ENCODE data around the gene ANKRD36. TPM values are rescaled to one million over a fixed set of nuclear protein-coding genes. Genes with fewer than 3 reads are reported as not detected.
A peak's percentile ranks its signal among the peaks of the same experiment; 100 is the strongest.
"Not testable (repeated sequence)": the region's sequence is repeated elsewhere in the genome, so short reads cannot be mapped to it uniquely, and the experiment has no call there.

The ANKRD36 gene
- polyA plus RNA-seq, 3 donors, result 0.93 to 1.9 (median 1.1) TPM

- Histone ChIP-seq H3K27ac (ENCODE audit: low read depth in 1 of 2, low read length in 2 of 2) (no peak overlapping the region), H2AFZ (ENCODE audit: insufficient read depth, low read depth, low read length, poor library complexity, severe bottlenecking) (peak overlapping the region; percentile 69), H3K4me1 (ENCODE audit: control insufficient read depth in 1 of 2, insufficient read depth in 2 of 2, low read length in 2 of 2) (peaks cover 6 to 7% of the 10 kb centered on the region in 2 donors), H4K20me1 (ENCODE audit: insufficient read depth, low read length) (no peaks in the 10 kb centered on the region), H3K9ac (ENCODE audit: insufficient read depth, low read length, poor library complexity, severe bottlenecking) (no peak overlapping the region), H3K79me2 (ENCODE audit: insufficient read depth, low read length) (no peaks in the 10 kb centered on the region), H3K4me2 (replicated peaks; ENCODE audit: extremely low read depth, low read length, poor library complexity, severe bottlenecking) (no peak overlapping the region), H3K36me3 (replicated peaks in 1 of 2; ENCODE audit: control insufficient read depth in 1 of 2, insufficient read depth in 2 of 2, low read length in 2 of 2) (no peaks in the 10 kb centered on the region), H3K27me3 (ENCODE audit: control insufficient read depth in 2 of 2, insufficient read depth in 2 of 2, low read length in 2 of 2) (peaks cover 0 to 9% of the 10 kb centered on the region in 2 donors), H3K4me3 (replicated peaks in 1 of 3; ENCODE audit: low read depth in 2 of 3, low read length in 3 of 3) (peak overlapping the region in 1 of 3 experiments; percentile 40), H3K9me3 (replicated peaks in 1 of 2; ENCODE audit: control insufficient read depth in 1 of 2, insufficient read depth in 1 of 2, low read length in 2 of 2) (no peaks in the 10 kb centered on the region)
- Mint-ChIP-seq H3K36me3 (peaks cover 0 to 3% of the 10 kb centered on the region in 2 donors), H3K4me3 (peak overlapping the region in 1 of 2 donors; percentile 87), H3K27me3 (ENCODE audit: low read depth in 3 of 3) (peaks cover 4 to 16% (median 12%) of the 10 kb centered on the region in 3 donors), H3K9me3 (peaks cover 0 to 5% (median 2%) of the 10 kb centered on the region in 7 donors), H3K27ac (peak overlapping the region in 1 of 7 donors; percentile 11), H3K4me1 (peaks cover 10% of the 10 kb centered on the region)
- no peak for TF ChIP-seq CTCF (IDR thresholded peaks at IDR 0.05)
- no peak for DNase-seq
- intact Hi-C loops (cut with micrococcal nuclease), result no loop called here
- WGBS (ENCODE audit: insufficient coverage), result 94% methylated on average over 12 of the region's 12 CpGs
Observed at GRCh38 chr2:97095661-97096060, 17.3 kb upstream of the ANKRD36 start.

- H3K36me3 ChIP-seq (replicated peaks in 1 of 2; ENCODE audit: control insufficient read depth in 1 of 2, insufficient read depth in 2 of 2, low read length in 2 of 2); H2AFZ ChIP-seq (ENCODE audit: insufficient read depth, low read depth, low read length, poor library complexity, severe bottlenecking); H3K36me3 Mint-ChIP-seq; H3K4me1 Mint-ChIP-seq; H3K4me2 ChIP-seq (replicated peaks; ENCODE audit: extremely low read depth, low read length, poor library complexity, severe bottlenecking); H3K27ac ChIP-seq (ENCODE audit: low read depth in 1 of 2, low read length in 2 of 2); H3K4me3 ChIP-seq (replicated peaks in 1 of 3; ENCODE audit: low read depth in 2 of 3, low read length in 3 of 3); H4K20me1 ChIP-seq (ENCODE audit: insufficient read depth, low read length); DNase-seq; H3K4me1 ChIP-seq (ENCODE audit: control insufficient read depth in 1 of 2, insufficient read depth in 2 of 2, low read length in 2 of 2); H3K9ac ChIP-seq (ENCODE audit: insufficient read depth, low read length, poor library complexity, severe bottlenecking); H3K27me3 ChIP-seq (ENCODE audit: control insufficient read depth in 2 of 2, insufficient read depth in 2 of 2, low read length in 2 of 2); H3K79me2 ChIP-seq (ENCODE audit: insufficient read depth, low read length); H3K9me3 Mint-ChIP-seq; H3K9me3 ChIP-seq (replicated peaks in 1 of 2; ENCODE audit: control insufficient read depth in 1 of 2, insufficient read depth in 1 of 2, low read length in 2 of 2); intact Hi-C loops (cut with micrococcal nuclease); H3K27ac Mint-ChIP-seq; H3K4me3 Mint-ChIP-seq: not testable (repeated sequence)
- 80% methylated on average over 1 of the region's 3 CpGs for WGBS (ENCODE audit: insufficient coverage)
- peaks cover 8 to 18% (median 14%) of the 10 kb centered on the region in 3 donors for H3K27me3 Mint-ChIP-seq (ENCODE audit: low read depth in 3 of 3)
Observed at GRCh38 chr2:97098786-97099372, 14.1 kb upstream of the ANKRD36 start.

GRCh38 chr2:97106878-97107277, 6.1 kb upstream of the ANKRD36 start:
- H3K36me3 Mint-ChIP-seq; H2AFZ ChIP-seq (ENCODE audit: insufficient read depth, low read depth, low read length, poor library complexity, severe bottlenecking); H3K4me3 ChIP-seq (replicated peaks in 1 of 3; ENCODE audit: low read depth in 2 of 3, low read length in 3 of 3); H3K27me3 ChIP-seq (ENCODE audit: control insufficient read depth in 2 of 2, insufficient read depth in 2 of 2, low read length in 2 of 2); H3K4me1 Mint-ChIP-seq; DNase-seq; H3K9me3 ChIP-seq (replicated peaks in 1 of 2; ENCODE audit: control insufficient read depth in 1 of 2, insufficient read depth in 1 of 2, low read length in 2 of 2); H4K20me1 ChIP-seq (ENCODE audit: insufficient read depth, low read length); H3K4me2 ChIP-seq (replicated peaks; ENCODE audit: extremely low read depth, low read length, poor library complexity, severe bottlenecking); intact Hi-C loops (cut with micrococcal nuclease); H3K9ac ChIP-seq (ENCODE audit: insufficient read depth, low read length, poor library complexity, severe bottlenecking); H3K4me3 Mint-ChIP-seq; H3K79me2 ChIP-seq (ENCODE audit: insufficient read depth, low read length); H3K4me1 ChIP-seq (ENCODE audit: control insufficient read depth in 1 of 2, insufficient read depth in 2 of 2, low read length in 2 of 2); H3K27ac ChIP-seq (ENCODE audit: low read depth in 1 of 2, low read length in 2 of 2); H3K27ac Mint-ChIP-seq; H3K36me3 ChIP-seq (replicated peaks in 1 of 2; ENCODE audit: control insufficient read depth in 1 of 2, insufficient read depth in 2 of 2, low read length in 2 of 2): not testable (repeated sequence)
- WGBS (ENCODE audit: insufficient coverage), result no CpG with 5 or more reads among the region's 2 CpGs
- Mint-ChIP-seq H3K27me3 (ENCODE audit: low read depth in 3 of 3) (peaks cover 4 to 12% (median 11%) of the 10 kb centered on the region in 3 donors), H3K9me3 (peaks cover 0 to 18% (median 3%) of the 10 kb centered on the region in 7 donors)

GRCh38 chr2:97111246-97111645, 1.7 kb upstream of the ANKRD36 start:
- H4K20me1 ChIP-seq (ENCODE audit: insufficient read depth, low read length); H3K79me2 ChIP-seq (ENCODE audit: insufficient read depth, low read length); H3K4me3 ChIP-seq (replicated peaks in 1 of 3; ENCODE audit: low read depth in 2 of 3, low read length in 3 of 3); H3K27ac ChIP-seq (ENCODE audit: low read depth in 1 of 2, low read length in 2 of 2); DNase-seq; H3K27ac Mint-ChIP-seq; H3K9me3 Mint-ChIP-seq; H3K9ac ChIP-seq (ENCODE audit: insufficient read depth, low read length, poor library complexity, severe bottlenecking); H3K36me3 ChIP-seq (replicated peaks in 1 of 2; ENCODE audit: control insufficient read depth in 1 of 2, insufficient read depth in 2 of 2, low read length in 2 of 2); H3K27me3 ChIP-seq (ENCODE audit: control insufficient read depth in 2 of 2, insufficient read depth in 2 of 2, low read length in 2 of 2); H3K36me3 Mint-ChIP-seq; H3K9me3 ChIP-seq (replicated peaks in 1 of 2; ENCODE audit: control insufficient read depth in 1 of 2, insufficient read depth in 1 of 2, low read length in 2 of 2); intact Hi-C loops (cut with micrococcal nuclease); H2AFZ ChIP-seq (ENCODE audit: insufficient read depth, low read depth, low read length, poor library complexity, severe bottlenecking); H3K4me1 ChIP-seq (ENCODE audit: control insufficient read depth in 1 of 2, insufficient read depth in 2 of 2, low read length in 2 of 2); H3K4me2 ChIP-seq (replicated peaks; ENCODE audit: extremely low read depth, low read length, poor library complexity, severe bottlenecking): not testable (repeated sequence)
- H3K4me1 Mint-ChIP-seq, result peaks cover 12% of the 10 kb centered on the region
- 100% methylated on average over 6 of the region's 9 CpGs for WGBS (ENCODE audit: insufficient coverage)
- H3K27me3 Mint-ChIP-seq (ENCODE audit: low read depth in 3 of 3), result peaks cover 4 to 12% (median 7%) of the 10 kb centered on the region in 3 donors
- H3K4me3 Mint-ChIP-seq, result peak overlapping the region in 1 of 2 donors; percentile 35

Measured in CD14-positive monocyte (primary cell).